ENCODE results near the gene PMM1.

DNA sequence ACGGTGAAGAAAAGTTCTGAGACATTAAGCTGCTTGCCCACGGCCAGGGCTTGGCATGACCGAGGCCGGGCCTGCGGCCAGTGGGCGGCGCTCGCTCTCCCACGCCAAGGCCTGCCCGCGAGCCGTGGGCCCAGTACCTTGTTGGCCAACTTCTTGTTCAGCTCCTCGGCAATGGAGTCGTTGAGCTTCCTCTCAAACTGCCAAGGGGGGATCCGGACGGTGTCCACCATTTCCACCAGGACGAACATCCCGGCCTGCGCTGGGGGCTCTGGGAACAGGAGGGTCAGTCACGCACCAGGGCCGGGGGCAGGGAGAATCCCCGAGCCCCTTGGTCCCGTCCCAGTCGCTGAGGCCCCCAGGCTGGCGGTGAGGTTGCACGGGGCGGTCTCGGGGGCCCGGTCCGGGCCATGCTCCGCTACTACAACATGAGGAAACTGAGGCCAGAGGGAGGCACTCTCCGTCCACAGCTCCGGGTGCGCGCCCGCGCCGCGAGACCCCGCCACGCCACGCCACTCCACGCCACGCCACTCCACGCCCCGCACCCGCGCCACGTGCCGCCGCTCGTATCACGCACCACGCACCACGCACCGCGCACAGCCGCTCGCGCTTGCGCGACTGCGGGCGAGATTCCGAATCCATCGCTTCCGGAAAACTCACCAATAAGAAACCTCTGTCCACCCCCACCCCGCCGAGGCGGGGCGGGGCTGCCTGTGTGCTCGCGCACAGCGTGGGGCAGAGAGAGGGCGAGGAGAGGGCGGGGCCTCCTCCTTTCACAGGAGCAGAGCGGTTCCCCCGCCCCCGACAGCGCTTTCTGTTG is 45.6 kb downstream of the PMM1 start, which contains the start of gene POLR3H:
- TF ChIP-seq CTCF (IDR thresholded peaks at IDR 0.05; ENCODE audit: low read depth, low read length, poor library complexity, severe bottlenecking) (peak; percentile 89), EZH2phosphoT487 (IDR thresholded peaks at IDR 0.05; ENCODE audit: borderline replicate concordance, low read length) (no peak)
